Hypothalamus (tissue), 51 donors: ENCODE data around the gene EIF3D.
A peak's percentile ranks its signal among the peaks of the same experiment; 100 is the strongest.

Experiments
- DNase-seq, 51 donors: peaks; one replicate each; lab custom pipeline; 2025; lab: John Stamatoyannopoulos, UW

Gene EIF3D

DNA sequence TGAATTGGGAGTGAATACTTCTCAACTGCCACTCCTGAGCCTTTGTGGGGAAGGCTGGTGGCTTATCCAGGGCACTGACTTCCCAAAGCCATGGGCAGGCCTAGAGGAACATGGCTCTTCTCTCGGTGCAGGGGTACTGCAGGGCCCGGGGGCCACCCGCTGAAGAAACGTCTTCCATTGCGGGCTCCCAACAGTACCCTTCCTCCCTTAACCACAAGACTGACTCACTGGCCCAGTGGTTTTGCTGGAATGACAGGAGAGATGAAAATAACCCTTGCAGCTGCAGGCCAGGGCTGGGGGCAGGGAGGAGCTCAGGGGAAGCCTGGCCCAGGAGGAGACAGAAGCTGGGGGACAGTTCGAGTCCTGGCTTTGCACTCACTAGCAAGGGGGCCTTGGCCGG, 61.0 kb downstream of the EIF3D start:
- DNase-seq: no peak

DNA sequence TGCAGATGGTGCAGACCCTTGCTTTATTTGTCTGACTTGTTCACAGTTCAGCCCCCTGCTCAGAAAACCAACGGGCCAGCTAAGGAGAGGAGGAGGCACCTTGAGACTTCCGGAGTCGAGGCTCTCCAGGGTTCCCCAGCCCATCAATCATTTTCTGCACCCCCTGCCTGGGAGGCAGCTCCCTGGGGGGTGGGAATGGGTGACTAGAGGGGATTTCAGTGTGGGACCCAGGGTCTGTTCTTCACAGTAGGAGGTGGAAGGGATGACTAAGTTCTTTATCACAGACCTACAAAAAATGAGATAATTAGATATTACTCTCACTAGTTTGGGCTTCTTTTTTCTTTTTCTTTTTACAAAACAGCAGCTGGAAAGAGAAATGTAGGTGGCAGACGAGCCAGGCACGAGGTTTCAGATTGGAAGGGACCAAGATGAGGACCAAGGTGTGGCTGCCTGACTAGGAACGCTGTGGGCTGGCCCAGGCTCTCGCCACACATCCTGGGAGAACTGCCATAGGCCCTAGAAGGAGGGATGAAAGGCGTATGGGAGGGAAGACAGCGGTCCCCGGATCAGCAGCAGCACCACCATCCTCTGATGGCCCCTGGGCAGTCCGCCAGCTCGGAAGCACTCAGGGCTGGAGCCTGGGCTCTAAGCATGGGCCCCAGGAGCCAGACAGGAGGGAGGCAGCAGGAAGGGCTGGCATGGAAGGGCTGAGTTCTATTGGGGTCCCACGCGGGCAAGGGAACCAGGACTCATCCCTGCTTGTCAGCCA, 61.7 kb downstream of the EIF3D start:
- DNase-seq: peak in 2 of 51 donors; percentile 34 to 38

DNA sequence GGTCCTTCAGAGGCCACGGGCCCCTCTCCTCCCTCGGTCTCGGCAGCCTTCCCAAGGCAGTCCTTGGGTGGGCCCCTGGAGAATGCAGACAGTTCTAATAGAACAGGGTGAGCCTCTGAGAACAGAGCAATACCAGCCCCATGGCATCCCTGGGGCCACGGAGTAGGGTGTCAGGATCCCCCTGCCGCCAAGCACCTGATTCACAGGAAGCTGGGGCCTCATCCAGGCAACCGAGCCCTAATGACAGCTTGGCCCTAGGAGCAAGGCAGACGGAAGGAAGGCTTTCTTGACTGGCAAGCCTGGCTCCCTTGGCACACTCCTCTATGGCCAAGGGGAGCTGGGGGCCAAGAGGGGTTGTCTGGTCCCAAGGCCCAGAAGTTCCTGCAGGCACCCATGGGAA, 62.7 kb downstream of the EIF3D start:
- no peak for DNase-seq

DNA sequence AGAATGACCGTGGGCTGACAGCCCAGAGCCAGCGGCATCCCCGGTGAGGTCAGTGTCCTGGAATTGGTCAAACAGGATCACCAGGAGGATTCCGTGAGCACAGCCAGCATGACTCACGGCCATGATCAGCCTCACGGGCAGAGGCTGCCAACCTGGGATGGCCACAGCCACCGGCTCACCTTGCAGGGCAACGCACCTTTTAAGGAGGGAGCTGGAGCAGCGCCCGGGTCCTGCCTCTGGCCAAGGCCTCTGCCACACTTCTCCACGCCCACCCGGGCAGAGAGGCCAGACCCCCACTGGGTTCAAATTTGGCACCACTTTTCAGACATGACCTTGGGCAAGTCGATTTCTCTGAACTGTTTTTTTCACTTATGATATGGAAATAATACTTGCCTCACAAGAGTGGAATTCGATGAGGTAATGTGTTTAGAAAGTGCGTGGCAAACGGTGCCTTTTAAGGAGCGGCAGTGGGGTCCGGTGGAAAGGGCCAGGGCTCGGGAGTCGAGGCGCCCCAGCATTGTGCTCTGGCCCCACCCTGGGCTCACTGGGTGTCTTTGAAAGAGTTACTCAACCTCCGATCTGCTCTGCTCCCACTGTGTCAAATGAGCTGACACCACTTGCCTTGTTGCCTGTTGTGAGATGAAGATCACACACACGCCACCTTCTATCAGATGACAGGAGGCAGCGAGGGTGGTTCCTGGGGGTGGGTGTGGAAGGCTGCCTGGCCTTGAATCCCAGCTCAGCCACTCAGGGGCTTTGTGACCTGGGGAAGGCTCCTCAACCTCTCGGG, 63.5 kb downstream of the EIF3D start:
- peak in 4 of 51 donors; percentile 10 to 63 (median 44) for DNase-seq

DNA sequence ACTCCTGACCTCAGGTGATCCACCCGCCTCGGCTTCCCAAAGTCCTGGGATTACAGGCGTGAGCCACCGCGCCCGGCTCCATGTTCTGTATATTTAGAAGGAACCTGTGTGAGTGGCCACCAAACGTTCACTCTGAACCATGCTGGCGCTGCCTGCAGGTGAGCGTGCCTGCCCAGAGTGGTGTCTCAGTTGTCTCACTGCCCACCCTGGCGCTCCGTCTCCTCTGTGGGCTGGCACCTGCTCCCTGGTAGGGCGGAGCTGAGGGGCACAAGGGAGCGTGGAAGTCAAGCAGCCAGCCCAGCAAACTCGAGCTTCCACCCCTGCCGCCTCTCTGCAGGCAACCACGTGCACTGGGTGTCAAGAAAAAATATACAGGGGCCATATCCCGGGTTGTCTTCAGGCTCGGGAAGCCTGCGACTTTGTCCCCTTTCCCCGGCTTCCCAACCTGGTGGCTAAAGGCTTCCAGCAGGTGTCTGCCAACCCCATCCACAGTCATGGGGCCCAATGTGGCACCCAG, 64.2 kb downstream of the EIF3D start:
- no peak for DNase-seq

DNA sequence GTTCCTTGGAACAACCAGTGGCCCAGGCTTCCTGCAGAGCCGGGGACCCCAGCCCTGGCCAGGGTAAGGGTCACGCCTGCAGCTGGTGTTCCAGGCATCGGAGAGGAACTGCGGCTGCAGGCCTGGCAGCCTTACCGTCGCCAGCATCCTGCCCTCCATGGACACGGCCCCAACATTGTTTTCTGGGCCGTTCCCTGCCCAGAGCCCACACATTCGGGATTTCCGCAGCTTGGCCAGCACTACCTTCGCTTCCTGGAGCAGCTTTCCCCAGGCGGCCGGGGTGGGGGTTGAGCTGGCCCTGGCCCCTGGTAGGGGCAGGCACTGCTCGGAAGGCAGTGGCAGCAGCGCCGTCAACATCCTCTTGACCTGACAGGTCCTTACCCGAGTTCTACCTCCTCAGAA, 65.2 kb downstream of the EIF3D start:
- peak in 2 of 51 donors; percentile 20 to 25 for DNase-seq

DNA sequence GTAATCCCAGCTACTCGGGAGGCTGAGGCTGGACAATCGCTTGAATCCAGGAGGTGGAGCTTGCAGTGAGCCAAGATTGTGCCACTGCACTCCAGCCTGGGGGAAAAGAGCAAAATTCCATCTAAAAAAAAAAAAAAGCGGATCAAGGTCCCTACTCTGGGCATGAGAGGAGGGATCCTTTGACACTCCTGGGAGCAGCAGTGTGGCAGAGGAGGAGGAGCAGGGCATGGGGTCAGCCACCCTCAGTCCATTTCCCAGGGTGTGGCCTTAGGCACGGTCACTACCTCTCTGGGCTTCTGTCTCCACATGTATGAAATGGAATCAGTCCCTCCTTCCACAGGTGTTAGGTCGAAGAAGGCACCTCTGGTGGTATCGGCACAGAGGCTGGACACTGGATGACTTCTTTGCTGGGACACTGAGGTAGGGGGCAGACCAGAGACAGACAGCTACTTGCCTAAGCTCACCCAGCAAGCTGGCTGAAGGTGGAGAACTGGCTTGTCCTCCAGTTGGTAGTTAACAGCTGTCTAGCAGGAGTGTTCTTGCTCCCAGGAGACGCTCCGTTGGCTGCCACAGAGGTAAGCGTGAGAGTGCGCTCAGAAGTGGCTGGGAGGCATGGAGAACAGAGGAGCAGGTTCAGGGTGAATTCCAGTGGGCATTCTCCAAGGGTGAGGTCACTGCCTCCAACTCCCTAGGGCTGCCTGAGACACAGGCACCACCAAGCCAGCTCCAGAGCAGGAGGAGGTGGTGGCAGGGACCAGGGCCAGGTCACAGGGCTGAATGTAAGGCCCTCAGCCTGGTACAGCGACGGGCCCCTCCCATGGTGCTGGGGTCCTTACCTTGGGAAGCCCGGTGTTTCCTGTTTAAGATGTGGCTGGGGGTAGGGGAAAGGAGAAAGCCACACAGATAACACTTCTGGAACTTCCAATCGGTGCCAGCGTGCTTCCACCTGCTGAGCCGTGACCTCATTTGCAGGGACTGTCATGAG, 67.0 kb downstream of the EIF3D start:
- DNase-seq: no peak
